Thoracic aorta (tissue), 2 donors: ENCODE measurements around the gene TEX29. TPM values are rescaled to one million over a fixed set of nuclear protein-coding genes. Genes with fewer than 3 reads are reported as not detected.

Experiments
- ATAC-seq: fragments of 150-250 bp; one replicate; pipeline ENCODE4 v1.8.0; 2017; ENCODE audit warnings: low read depth; ENCODE audit not compliant: insufficient number of reproducible peaks, low FRiP score
- DNase-seq: peaks from one replicate; pipeline ENCODE4 v3.0.0-alpha.2; 2020; ENCODE audit warnings: low spot score
- H3K27ac ChIP-seq, 2 donors: fragments of 200-600 bp; sonication (generic); 1 replicate in 1 of 2; 2 replicates in 1 of 2; pipeline ENCODE4 v1.5.1; 2016; ENCODE audit warnings: mild to moderate bottlenecking in 2 of 2, moderate library complexity in 2 of 2
- H3K27me3 ChIP-seq: fragments of 200-600 bp; sonication (generic); replicated peaks from 2 replicates; pipeline ENCODE4 v1.6.0; 2016; ENCODE audit warnings: mild to moderate bottlenecking; ENCODE audit not compliant: insufficient read depth
- H3K36me3 ChIP-seq: fragments of 200-600 bp; sonication (generic); one replicate; pipeline ENCODE4 v1.5.1; 2016
- H3K4me1 ChIP-seq, 2 donors: fragments of 200-600 bp; sonication (generic); 1 replicate in 1 of 2; 2 replicates in 1 of 2; pipeline versions ENCODE4 v1.5.1 to v1.6.0; 2016; ENCODE audit warnings: low read depth in 2 of 2, mild to moderate bottlenecking in 1 of 2; ENCODE audit not compliant: control insufficient read depth in 1 of 2
- H3K4me3 ChIP-seq: fragments of 200-600 bp; sonication (generic); 2 replicates; pipeline ENCODE4 v1.5.1; 2016; ENCODE audit warnings: mild to moderate bottlenecking
- H3K9me3 ChIP-seq: fragments of 200-600 bp; sonication (generic); 2 replicates; pipeline ENCODE4 v1.5.1; 2016
- CTCF ChIP-seq: fragments of 200-600 bp; sonication (generic); IDR thresholded peaks from one replicate; pipeline ENCODE4 v1.5.1; 2019; ENCODE audit warnings: antibody characterized with exemption
- total RNA-seq, 2 donors: library from RNA; depleted of rRNA; stranded (reverse); fragments of >200 nt; gene quantifications; one replicate each; pipeline versions ENCODE4 v1.1.0 to v1.2.3, GENCODE V29; 2016

TEX29 gene
- total RNA-seq, 2 donors from 2014 or later = not detected

- DNase-seq (no peak), ATAC-seq (no peak)
- H3K27me3 ChIP-seq = no peaks in the 10 kb centered on the region
- no peak overlapping the region for H3K27ac ChIP-seq
- H3K9me3 ChIP-seq = no peaks in the 10 kb centered on the region
- H3K4me1 ChIP-seq = no peaks in the 10 kb centered on the region
- no peak for TF ChIP-seq CTCF
- H3K36me3 ChIP-seq = no peaks in the 10 kb centered on the region
- no peak overlapping the region for H3K4me3 ChIP-seq
These were observed 49.7 kb downstream of the TEX29 start for GRCh38 chr13:111370147-111370546.

- no peak for TF ChIP-seq CTCF
- Histone ChIP-seq H3K27me3 (no peaks in the 10 kb centered on the region), H3K9me3 (no peaks in the 10 kb centered on the region), H3K4me3 (no peak overlapping the region), H3K36me3 (no peaks in the 10 kb centered on the region), H3K4me1 (no peaks in the 10 kb centered on the region), H3K27ac (no peak overlapping the region)
- DNase-seq = no peak
- no peak for ATAC-seq
These were observed 50.4 kb downstream of the TEX29 start for GRCh38 chr13:111370570-111371535.

GRCh38 chr13:111371720-111372119 lies 51.3 kb downstream of the TEX29 start:
- no peaks in the 10 kb centered on the region for H3K36me3 ChIP-seq
- no peak for DNase-seq
- H3K4me1 ChIP-seq = no peaks in the 10 kb centered on the region

GRCh38 chr13:111372651-111373425 lies 52.4 kb downstream of the TEX29 start:
- no peaks in the 10 kb centered on the region for H3K36me3 ChIP-seq
- no peaks in the 10 kb centered on the region for H3K9me3 ChIP-seq
- H3K4me3 ChIP-seq = no peak overlapping the region
- H3K27ac ChIP-seq = no peak overlapping the region
- TF ChIP-seq CTCF = no peak
- H3K27me3 ChIP-seq = no peaks in the 10 kb centered on the region
- no peaks in the 10 kb centered on the region for H3K4me1 ChIP-seq
- ATAC-seq (no peak), DNase-seq (no peak)

More at GRCh38 chr13:111371720-111372119, 51.3 kb downstream of the TEX29 start:
- ATAC-seq = no peak
- no peaks in the 10 kb centered on the region for H3K27me3 ChIP-seq
- no peak for TF ChIP-seq CTCF
- H3K27ac ChIP-seq = no peak overlapping the region
- H3K9me3 ChIP-seq = no peaks in the 10 kb centered on the region
- no peak overlapping the region for H3K4me3 ChIP-seq

- Histone ChIP-seq H3K27ac (no peak overlapping the region), H3K4me1 (no peaks in the 10 kb centered on the region), H3K4me3 (no peak overlapping the region), H3K9me3 (no peaks in the 10 kb centered on the region), H3K27me3 (no peaks in the 10 kb centered on the region), H3K36me3 (no peaks in the 10 kb centered on the region)
- no peak for DNase-seq
- TF ChIP-seq CTCF = no peak
- no peak for ATAC-seq
These were observed 53.0 kb downstream of the TEX29 start for GRCh38 chr13:111373486-111373885.
